Superior temporal gyrus (tissue), 1 donor: ENCODE results near the gene SNAP47.

ENCODE experiments used
- DNase-seq: peaks from one replicate; pipeline ENCODE4 v3.0.0-alpha.2; 2016; ENCODE audit errors: extremely low spot score

The SNAP47 gene

GRCh38 chr1:227768125-227768439, 32.8 kb downstream of the SNAP47 start:
- DNase-seq, result no peak

GRCh38 chr1:227768640-227769039, 33.4 kb downstream of the SNAP47 start:
- DNase-seq, result no peak

DNA sequence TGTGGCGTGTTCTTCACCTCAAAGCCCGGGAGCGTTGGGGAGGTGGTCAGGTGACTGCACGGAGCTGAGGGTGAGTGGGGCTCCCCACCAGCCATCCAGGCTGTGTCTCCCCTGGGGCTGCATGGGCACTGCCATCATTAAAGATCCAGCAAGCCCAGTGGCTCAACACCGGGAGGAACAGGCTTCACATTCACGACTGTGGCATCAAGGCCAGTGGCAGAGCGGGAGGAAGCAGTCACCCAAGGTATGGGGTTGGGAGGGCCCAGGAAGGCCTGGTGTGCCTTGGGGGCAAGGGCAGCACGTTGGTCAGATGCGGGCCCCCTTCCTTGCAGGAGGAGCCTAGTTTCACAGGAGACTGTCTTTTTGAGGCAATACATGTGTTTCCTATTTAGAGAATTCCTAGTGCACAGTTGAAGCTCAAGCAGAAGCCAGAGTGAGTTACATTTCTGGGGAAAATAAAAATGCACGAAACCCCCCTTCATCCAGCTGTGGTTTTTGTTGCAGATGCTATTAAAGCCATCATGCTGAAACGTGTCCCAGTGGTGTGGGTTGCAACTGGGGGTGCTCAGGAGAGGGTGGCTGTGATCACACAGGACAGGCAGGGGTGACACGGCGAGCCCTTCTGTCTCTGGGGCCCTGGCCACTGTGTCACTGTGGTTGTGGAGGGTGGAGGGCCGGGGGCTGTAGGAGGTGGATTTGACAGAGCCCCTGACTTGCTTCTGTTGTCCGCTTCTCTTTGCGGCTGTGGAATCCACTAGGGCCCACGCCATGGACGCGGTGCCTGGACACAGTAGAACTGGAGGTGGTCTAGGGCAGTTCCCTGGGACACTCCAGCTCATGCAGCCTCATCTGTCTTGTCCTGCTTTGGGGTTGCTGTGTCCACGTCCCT, 34.1 kb downstream of the SNAP47 start:
- DNase-seq, result no peak

- DNase-seq, result no peak
Observed at GRCh38 chr1:227769936-227770494, 34.8 kb downstream of the SNAP47 start.

DNA sequence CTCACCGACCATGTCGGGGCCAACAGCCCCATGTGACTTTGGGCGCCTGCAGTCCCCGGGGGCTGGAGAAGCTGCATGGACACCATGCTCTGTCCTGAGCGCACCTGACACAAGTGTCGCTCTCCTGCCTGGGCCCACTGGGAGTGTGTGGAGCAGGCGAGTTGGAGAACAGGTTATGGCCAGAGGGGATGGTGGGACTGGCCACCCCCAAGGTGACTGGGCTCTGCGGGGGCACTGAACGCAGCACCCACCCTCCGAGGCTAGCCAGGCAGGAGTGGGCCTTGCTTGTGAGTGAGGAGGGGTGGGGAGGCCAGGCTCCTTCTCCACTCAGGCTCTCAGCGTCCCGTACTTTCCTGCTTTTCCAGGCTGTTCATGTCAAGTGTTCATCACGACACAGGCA, 35.6 kb downstream of the SNAP47 start:
- no peak for DNase-seq

DNA sequence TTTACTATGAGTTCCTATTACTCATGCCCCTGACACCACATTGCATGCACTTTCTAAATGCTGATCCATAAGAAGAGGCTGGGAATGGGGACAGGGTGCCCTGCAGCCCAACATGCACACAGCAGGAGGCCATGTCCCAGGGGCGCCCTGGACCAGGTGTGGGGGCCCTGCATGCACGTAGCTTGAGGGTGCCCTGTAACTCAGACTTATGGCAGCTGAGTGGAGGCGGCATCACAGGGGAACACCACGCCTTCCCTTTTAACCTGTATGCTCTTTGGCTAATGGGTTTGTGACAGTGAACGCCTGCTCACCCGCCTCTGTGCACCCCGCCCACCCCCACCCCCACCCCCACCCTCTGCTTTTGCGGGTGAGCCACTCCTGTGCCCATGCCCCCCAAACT, 36.1 kb downstream of the SNAP47 start:
- no peak for DNase-seq

- no peak for DNase-seq
Observed at GRCh38 chr1:227771771-227772170, 36.5 kb downstream of the SNAP47 start.

DNA sequence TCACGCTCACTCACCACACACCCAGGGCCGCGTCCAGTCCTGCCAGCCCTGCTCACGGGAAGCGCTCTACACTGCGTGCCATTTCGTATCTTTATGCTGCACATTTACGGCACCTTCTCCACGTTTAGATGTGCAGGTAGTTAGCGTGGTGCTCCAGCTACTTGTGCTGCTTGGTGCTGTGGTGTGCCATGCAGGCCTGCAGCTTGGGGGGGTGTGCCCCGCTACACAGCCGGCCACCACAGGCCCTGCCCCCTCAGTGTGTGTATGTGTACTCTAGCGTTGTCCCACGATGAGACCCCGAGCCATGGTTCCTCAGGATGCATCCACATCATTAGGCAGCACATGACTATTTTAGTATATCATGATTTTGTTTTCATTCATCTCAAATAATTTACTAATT, 38.3 kb downstream of the SNAP47 start:
- no peak for DNase-seq

DNA sequence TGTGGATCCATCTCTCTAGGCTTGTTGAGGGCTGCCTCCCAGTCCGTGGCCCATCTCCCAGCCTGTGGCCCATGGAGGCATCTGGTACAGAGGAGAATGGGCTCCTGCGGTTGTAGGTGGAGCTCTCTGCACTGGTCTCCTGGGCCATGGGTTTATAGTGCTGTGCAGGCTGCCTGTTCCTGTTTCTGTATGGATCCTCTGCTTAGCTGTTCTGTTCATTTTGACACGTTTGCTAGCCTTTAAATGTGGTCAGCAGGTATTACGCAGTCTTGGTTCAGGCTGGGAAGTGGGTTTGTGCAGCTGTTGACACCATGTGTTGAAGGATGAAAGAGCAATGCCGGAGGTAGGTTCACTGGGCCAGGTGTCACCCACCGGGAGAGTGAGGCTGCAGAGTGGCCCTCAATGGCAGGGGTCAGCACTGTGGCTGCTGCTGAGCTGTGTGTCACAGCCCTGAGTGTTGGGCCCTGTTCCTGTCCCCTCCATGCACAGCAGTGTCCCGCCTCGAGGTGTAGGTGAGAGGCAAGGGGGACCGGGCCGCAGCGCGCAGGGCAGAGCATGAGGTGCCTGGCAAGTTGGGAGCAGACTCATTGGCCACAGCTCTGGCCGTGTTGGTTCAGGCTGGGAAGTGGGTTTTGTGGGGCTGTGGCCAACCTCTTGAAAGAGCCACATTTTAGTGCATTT, 39.0 kb downstream of the SNAP47 start:
- DNase-seq, result no peak

- DNase-seq, result no peak
Observed at GRCh38 chr1:227774821-227775661, 39.8 kb downstream of the SNAP47 start.

DNA sequence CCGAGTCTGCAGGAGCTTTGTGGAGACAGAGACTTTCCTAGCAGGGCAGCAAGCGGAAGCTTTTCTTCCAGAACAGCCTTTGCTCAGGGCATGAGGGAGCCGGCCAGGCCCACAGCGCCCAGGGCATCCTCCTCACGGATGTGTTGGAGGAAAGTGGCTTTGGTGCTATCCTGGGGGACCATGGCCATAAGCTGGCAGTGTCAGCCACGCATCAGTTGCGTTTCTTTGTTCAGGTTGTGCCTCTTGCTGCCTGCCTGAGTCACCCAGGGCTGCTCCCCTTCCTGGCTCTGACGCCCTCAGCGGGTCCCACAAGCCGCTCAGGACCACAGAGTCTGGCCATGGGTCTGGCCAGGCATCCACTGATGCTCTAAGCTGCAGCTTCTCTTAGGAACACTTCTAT, 40.6 kb downstream of the SNAP47 start:
- no peak for DNase-seq

DNA sequence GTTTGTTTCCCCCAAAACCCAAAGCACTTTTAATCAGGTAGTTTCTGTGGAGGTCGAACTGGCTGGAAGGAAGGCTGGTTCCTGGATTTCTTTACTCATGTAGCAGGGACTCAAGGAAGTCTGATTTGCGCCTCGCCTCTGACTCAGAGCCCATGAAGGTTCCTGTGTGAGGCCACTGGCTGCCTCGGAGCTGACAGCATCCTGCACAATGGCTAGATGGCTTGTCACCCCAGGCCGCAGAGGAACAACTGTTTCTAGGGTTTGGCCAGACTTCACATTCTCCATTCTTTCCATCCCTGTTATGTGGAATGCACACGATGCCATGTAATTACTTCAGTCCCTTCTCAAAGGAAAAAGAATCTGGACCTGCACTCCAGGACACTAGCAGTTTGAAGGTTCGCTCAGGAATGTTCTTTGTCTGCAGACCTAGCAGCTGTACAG, 41.1 kb downstream of the SNAP47 start:
- no peak for DNase-seq

- no peak for DNase-seq
Observed at GRCh38 chr1:227777156-227777555, 41.9 kb downstream of the SNAP47 start.

GRCh38 chr1:227777646-227778045, 42.4 kb downstream of the SNAP47 start:
- DNase-seq, result no peak

DNA sequence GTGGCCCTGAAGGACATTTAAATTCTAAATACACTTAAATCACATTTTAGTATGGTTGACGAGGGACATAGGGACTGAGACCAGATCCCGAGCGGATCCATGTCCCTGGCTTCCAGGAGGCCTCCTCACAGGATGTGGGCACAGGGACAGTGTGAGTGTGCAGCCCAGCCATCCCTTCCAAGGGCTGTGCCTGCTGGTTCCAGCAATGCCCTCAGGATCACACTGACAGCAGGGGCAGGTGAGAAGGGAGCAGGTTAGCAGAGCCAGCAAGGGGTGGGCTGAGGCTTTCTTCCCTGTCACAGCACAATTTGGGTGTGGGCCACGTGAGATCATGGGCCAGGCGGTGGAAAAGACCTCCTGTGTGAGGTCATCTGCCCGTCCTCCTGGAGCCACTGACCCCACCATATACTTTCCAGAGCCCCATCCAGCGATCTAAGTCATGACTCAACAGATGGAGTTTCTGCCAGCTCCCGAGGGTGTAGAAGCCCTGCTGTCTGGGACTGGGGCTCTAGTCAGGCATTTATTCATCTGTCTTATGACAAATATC, 43.2 kb downstream of the SNAP47 start:
- no peak for DNase-seq

- no peak for DNase-seq
Observed at GRCh38 chr1:227779021-227779441, 43.8 kb downstream of the SNAP47 start.

- DNase-seq, result no peak
Observed at GRCh38 chr1:227779685-227780084, 44.5 kb downstream of the SNAP47 start.

DNA sequence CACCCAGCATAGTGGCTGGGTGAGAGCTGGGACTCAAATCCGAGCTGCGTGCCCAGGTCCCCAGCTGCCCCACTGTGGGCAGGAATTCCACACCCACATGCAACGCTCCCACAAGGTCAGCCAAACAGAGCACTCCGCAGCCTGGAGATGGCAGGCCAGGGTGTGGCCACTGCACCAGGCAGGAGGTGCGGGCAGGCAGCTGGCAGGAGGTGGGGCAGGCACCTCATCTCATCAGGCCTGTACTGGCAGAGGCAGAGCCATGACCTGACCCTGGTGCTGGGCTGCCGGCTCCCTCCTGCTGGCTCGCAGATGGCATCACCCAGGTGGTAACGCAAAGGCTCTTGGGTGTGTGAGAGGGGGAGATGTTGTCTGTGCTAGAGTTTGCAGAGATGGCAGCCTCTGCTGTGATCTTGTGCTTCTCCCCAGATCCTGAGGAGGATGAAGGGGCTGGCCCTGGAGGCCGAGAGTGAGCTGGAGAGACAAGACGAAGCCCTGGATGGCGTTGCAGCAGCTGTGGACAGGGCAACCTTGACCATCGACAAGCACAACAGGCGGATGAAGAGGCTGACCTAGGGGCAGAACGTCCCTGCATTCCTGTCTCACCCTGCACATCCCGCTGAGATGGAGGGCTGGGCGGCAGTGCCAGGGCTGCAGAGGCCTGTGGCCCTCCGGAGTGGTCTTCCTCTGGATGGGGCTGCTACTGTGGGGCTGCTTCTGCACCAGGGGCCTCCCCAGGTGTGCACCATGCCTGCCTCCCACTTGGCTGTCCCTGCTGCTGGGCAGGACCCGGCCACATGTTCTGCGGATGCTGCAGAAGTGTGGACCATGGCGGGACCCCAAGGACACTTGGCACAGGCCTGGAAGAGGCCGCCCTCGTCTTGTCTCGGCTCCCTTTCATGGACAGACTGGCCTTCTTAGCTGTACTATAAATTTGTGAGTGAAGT, 45.1 kb downstream of the SNAP47 start:
- DNase-seq, result no peak

DNA sequence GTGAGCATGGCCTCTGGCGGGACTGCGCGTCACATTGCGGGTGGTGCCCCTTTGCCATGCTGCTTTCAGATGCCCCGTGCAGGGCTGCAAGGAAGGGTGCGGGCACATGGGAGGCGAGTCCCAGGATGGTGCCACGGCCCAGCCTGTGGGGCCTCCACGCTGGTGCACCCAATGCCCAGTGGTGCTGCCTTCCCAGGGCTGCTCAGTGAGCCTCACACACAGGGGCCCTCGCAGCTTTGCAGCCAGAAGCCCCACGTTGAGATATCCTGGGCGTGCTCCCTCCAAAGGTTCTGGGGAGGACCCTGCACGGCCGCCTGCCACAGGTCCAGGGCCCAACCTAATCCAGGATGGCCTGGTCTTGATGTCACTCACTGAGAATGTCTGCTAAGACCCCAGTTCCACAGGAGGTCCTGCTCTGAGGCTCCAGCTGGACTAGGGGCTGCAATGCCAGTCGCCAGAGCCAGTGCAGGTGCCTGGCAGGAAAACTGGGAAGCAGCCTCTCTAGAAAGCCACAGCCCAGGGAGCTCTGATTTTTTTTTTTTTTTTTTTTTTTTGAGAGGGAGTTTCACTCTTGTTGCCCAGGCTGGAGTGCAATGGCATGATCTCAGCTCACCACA, 46.2 kb downstream of the SNAP47 start:
- no peak for DNase-seq

GRCh38 chr1:227782226-227782625, 47.0 kb downstream of the SNAP47 start:
- no peak for DNase-seq
